LNCAP (cell line): ENCODE measurements around the gene REXO2.

ENCODE experiments used
- CTCF ChIP-seq: fragments of 450-650 bp; IDR thresholded peaks from 2 replicates; pipeline ENCODE4 v1.5.1; 2017; ENCODE audit warnings: mild to moderate bottlenecking

Gene REXO2

GRCh38 chr11:114399490-114400215 lies 39.6 kb upstream of the REXO2 start:
- TF ChIP-seq CTCF = no peak

- TF ChIP-seq CTCF = no peak
These were observed 38.9 kb upstream of the REXO2 start, which contains the start of the genes C11orf71 and RBM7 for GRCh38 chr11:114400216-114400914. C11orf71 (minus strand) TSS chr11:114400511; CDS start chr11:114400331, 180 bp downstream. RBM7 (plus strand) TSS chr11:114400666; CDS start chr11:114400672, 6 bp downstream.

- no peak for TF ChIP-seq CTCF
These were observed 38.4 kb upstream of the REXO2 start for GRCh38 chr11:114400915-114401223.

GRCh38 chr11:114401311-114401710 lies 38.0 kb upstream of the REXO2 start:
- TF ChIP-seq CTCF = no peak

GRCh38 chr11:114412946-114413345 lies 26.3 kb upstream of the REXO2 start:
- TF ChIP-seq CTCF = no peak

- TF ChIP-seq CTCF = no peak
These were observed 25.3 kb upstream of the REXO2 start for GRCh38 chr11:114413958-114414357.

- TF ChIP-seq CTCF = no peak
These were observed 22.8 kb upstream of the REXO2 start for GRCh38 chr11:114416441-114416961.
